Mucosa of descending colon (tissue), 3 donors: Measurements from ENCODE around the gene TMEM250. TPM values are rescaled to one million over a fixed set of nuclear protein-coding genes. Genes with fewer than 3 reads are reported as not detected.

Experiments used
- ATAC-seq: fragments of 200-7000 bp; cut with Tn5 transposase; one replicate; pipeline ENCODE4 v1.9.1; 2020; ENCODE audit warnings: mild to moderate bottlenecking, moderate library complexity
- DNase-seq, 3 donors: peaks; one replicate each; pipeline ENCODE4 v3.0.0-alpha.2; 2020
- H3K36me3 ChIP-seq: fragments of 200-600 bp; one replicate; pipeline ENCODE4 v1.8.0; 2021; ENCODE audit warnings: low read depth, mild to moderate bottlenecking
- H3K4me1 ChIP-seq: fragments of 200-600 bp; one replicate; pipeline ENCODE4 v1.8.0; 2021; ENCODE audit warnings: low read depth, mild to moderate bottlenecking
- H3K4me3 ChIP-seq: fragments of 200-600 bp; one replicate; pipeline ENCODE4 v1.8.0; 2021; ENCODE audit warnings: mild to moderate bottlenecking
- H3K9me3 ChIP-seq: fragments of 200-600 bp; one replicate; pipeline ENCODE4 v1.8.0; 2021; ENCODE audit warnings: mild to moderate bottlenecking
- intact Hi-C, 2 donors: fragments of 100-400 bp; cut with DNase I in 1 of 2; cut with micrococcal nuclease in 1 of 2; formaldehyde crosslinking; loops; one replicate each; pipeline versions ENCODE4 v1.11.0 to v1.11.1; 2022; cut with DNase I, micrococcal nuclease
- total RNA-seq, 3 donors: library from RNA; stranded (reverse); fragmentation: NEBNext Ultra II Directional in 2 of 3; extraction: Animal tissue kit (Norgen Biotek cat#: 25700) in 2 of 3; gene quantifications; one replicate each; pipeline versions ENCODE4 v1.2.1 to v1.2.4, GENCODE V29; 2021 to 2023
- TF ChIP-seq, protein P1 (sequence below): fragments of 200-600 bp; IDR thresholded peaks from one replicate; pipeline ENCODE4 v1.8.0; 2022; ENCODE audit warnings: antibody characterized with exemption, mild to moderate bottlenecking
- donor health status: DM: no; HTN: no; CAD: no; lungs with moderate emphysema.
- donor health status: DM: no; HTN: no; CAD: no.
- donor health status: DM: no; HTN: yes; CAD: no.

Gene TMEM250
- total RNA-seq, 3 donors from 2014 or later = 47.4 to 54.1 (median 52.0) TPM

DNA sequence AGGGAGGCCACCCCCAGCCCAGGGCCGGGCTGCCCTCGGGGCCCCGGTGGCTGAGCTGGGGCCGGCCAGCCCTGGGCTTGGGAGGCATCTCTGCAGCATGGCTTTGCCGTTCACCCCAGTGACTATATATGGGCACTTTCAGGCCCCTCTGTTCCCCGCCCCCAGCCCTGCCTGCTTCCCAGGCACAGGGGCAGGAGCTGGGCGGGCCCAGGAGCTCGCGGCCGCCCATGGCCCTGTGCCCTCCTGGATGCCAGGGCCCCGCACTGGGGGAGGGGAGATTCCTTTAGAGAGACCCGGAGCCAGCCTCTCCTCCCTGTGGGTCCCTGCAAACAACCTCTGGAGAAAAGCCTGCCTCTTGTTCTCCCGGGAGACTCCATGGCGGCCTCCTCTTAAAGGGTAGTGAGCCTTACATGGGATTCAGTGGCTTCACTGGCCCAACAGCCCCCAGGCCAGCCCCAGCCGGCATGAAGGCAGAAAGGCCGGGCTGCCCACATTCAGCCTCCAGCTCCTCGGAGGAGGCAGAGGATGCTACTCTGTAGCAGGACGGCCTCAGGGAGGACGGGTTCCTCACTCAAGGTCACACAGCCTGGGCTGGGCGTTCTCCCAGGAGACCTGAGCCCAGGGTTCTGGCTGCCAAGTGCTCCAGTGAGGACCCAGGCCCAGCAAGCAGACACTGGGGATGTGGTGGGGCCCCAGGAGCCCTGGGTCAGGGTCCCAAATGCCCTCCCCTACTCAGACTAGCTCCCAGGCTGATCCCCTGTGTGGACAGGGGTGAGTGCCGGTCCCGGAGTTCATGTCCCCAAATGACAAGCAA, 27.7 kb downstream of the TMEM250 start:
- intact Hi-C loops = loop anchor here in 1 of 2 donors (5.0 kb wide), 1 partner anchor 39 kb away; no protein-coding TSS in a partner anchor
- Histone ChIP-seq H3K4me3 (no peak overlapping the region), H3K36me3 (no peaks in the 10 kb centered on the region), H3K4me1 (peaks cover 15% of the 10 kb centered on the region), H3K9me3 (no peaks in the 10 kb centered on the region)
- DNase-seq (peak in 2 of 3 donors; percentile 43 to 50), ATAC-seq (no peak)
- TF ChIP-seq, protein P1, sequence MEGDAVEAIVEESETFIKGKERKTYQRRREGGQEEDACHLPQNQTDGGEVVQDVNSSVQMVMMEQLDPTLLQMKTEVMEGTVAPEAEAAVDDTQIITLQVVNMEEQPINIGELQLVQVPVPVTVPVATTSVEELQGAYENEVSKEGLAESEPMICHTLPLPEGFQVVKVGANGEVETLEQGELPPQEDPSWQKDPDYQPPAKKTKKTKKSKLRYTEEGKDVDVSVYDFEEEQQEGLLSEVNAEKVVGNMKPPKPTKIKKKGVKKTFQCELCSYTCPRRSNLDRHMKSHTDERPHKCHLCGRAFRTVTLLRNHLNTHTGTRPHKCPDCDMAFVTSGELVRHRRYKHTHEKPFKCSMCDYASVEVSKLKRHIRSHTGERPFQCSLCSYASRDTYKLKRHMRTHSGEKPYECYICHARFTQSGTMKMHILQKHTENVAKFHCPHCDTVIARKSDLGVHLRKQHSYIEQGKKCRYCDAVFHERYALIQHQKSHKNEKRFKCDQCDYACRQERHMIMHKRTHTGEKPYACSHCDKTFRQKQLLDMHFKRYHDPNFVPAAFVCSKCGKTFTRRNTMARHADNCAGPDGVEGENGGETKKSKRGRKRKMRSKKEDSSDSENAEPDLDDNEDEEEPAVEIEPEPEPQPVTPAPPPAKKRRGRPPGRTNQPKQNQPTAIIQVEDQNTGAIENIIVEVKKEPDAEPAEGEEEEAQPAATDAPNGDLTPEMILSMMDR = no peak

DNA sequence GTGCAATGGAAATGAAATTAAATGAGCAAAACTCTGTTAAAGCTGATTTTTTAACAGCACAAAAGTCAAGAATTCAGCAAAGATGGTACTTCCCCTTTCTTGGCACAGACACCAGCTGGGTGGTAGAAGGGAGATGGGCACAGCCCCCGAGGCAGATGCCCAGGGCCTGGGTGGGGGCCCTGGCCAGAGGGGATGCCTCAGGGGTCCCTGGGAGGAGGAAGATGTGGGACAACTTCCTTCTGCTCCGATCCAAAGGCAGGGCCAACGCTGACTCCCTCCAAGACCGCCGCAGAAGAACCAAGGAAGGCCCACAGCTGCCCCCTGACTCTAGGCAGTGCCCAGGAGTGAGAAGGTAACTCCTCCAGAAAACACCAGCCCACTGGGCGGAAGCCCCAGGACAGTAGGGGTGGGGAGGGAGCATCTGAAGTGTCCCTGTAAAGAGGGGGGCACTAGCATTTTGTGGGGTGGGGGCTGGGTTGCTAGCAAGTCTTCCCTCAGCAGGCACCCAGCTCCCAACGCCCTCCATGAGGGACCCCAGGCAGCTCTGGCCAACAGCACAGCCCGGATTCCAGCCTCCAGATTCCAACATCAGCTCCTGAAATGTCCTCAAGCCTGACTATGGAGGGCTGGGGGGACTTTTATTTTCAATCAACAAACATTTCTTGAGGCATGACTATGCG, 28.5 kb downstream of the TMEM250 start:
- intact Hi-C loops = loop anchor here in 1 of 2 donors (5.0 kb wide), 1 partner anchor 38 kb away; no protein-coding TSS in a partner anchor
- ATAC-seq (no peak), DNase-seq (peak in 2 of 3 donors; percentile 22 to 40)
- no peaks in the 10 kb centered on the region for H3K36me3 ChIP-seq
- TF ChIP-seq, protein P1 = no peak
- H3K9me3 ChIP-seq = no peaks in the 10 kb centered on the region
- no peak overlapping the region for H3K4me3 ChIP-seq
- peaks cover 12% of the 10 kb centered on the region for H3K4me1 ChIP-seq

DNA sequence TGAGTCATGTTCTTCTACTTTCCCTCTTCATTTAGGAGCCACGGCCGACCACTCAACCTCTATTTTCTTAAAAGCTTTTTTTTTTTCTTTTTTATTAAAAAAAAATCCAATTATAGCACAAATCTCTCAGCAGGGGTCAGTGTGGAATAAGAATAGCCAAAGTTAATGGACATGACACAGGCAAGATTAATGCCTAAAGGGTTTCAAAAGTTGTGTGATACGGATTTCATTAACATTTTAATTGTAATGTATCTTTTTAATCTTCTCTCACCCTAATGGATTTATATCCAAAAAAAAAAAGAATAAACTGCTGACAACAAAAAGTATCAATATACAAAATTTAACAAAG, 29.0 kb downstream of the TMEM250 start:
- intact Hi-C loops = loop anchor here in 1 of 2 donors (5.0 kb wide), 1 partner anchor 37 kb away; no protein-coding TSS in a partner anchor
- Histone ChIP-seq H3K4me3 (no peak overlapping the region), H3K36me3 (no peaks in the 10 kb centered on the region), H3K4me1 (peaks cover 12% of the 10 kb centered on the region), H3K9me3 (no peaks in the 10 kb centered on the region)
- no peak for DNase-seq
- TF ChIP-seq, protein P1 = no peak
- no peak for ATAC-seq

DNA sequence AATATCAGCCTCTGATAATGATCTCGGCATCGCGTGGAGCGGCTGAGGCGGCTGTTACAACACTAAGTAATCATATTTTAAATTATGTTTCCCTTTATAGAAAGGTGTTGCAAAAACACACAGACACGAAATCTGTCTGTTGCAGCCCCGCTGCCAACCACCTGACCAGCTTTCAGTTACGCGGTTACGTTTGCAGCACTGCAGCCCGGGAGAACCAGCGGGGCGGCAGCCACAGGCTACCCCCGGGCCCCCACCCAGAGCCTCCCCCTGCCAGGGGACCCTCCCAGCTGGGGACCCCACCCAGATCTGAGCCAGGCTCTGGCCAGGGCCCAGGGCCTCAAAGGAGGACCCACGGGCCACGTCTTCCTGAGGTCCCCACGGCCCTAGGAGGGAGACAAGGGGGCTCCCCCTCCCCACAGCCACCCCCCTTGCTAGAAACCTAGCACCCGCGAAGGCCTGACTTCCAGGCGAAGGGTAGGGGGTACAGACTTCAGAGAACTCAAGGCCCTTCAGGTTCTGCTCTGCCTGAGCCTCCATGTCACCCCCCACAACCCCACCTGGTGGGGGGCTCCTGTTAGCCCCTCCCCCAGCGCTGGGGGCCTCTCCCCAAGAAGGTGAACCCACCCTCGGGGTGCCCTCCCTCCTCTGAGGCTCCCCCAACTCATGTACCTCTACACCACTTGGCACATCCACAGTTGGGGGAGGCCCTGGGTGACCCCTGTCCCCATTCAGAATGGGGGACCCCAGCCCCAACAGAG, 29.6 kb downstream of the TMEM250 start:
- peak in 1 of 3 donors; percentile 46 for DNase-seq
- no peaks in the 10 kb centered on the region for H3K36me3 ChIP-seq

DNA sequence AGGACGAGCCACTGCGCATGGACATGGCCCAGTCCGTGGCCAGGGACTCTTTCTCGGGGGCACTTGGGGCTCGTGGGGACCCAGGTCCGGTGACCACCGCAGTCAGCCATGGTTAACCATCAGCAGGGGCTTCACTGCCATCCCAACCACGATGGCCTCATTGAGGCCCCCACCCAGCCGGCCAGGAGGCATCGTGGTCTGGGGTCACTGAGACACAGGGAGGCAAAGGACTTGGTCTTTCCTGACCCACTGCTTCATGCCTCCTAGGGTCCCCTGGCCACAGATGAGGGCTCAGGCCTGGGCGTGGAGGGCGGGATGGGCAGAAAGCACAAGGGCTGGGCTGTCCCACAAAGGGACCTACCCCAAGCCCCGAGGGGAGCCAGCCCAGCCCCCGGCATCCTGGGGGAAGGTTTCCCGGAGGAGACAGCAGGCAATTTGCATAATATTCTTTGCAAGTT, 30.2 kb downstream of the TMEM250 start:
- DNase-seq = peak in 1 of 3 donors; percentile 46
- TF ChIP-seq, protein P1 = no peak
- ATAC-seq = no peak
- no peaks in the 10 kb centered on the region for H3K9me3 ChIP-seq
- no peaks in the 10 kb centered on the region for H3K36me3 ChIP-seq
- no peak overlapping the region for H3K4me3 ChIP-seq
- peaks cover 8% of the 10 kb centered on the region for H3K4me1 ChIP-seq
- intact Hi-C loops = no loop called here

More for the DNA sequence above, 29.6 kb downstream of the TMEM250 start:
- Histone ChIP-seq H3K9me3 (no peaks in the 10 kb centered on the region), H3K4me3 (no peak overlapping the region), H3K4me1 (peaks cover 12% of the 10 kb centered on the region)
- intact Hi-C loops = no loop called here
- TF ChIP-seq, protein P1 = no peak
- no peak for ATAC-seq
